Caco-2 (cell line): ENCODE data around the gene LYZL1. TPM values are rescaled to one million over a fixed set of nuclear protein-coding genes. Genes with fewer than 3 reads are reported as not detected.

Experiments
- BruUV-seq: library from RNA; stranded (reverse); fragments of 400-500 nt; replicated peaks from 2 replicates; lab custom pipeline; 2021; lab: Mats Ljungman, UMichigan
- CTCF ChIA-PET: fragments of 300-600 bp; sonication (Branson Sonifier 250); formaldehyde crosslinking; loops from one replicate; lab custom pipeline; 2022; ENCODE audit warnings: antibody characterized with exemption; lab: Charles Lee
- POLR2A ChIA-PET: fragments of 300-600 bp; sonication (Branson Sonifier 250); formaldehyde crosslinking; loops from one replicate; lab custom pipeline; 2022; ENCODE audit warnings: antibody characterized with exemption; lab: Charles Lee
- DNase-seq, 2 experiments: peaks; one replicate each; pipeline versions ENCODE4 v3.0.0 to v3.0.0-alpha.2; 2020 to 2022
- H3K27me3 ChIP-seq: replicated peaks from 2 replicates; pipeline ENCODE4 v1.6.0; 2011; ENCODE audit warnings: low read length; ENCODE audit not compliant: control insufficient read depth, insufficient read depth
- H3K36me3 ChIP-seq: 2 replicates; pipeline ENCODE4 v1.5.1; 2011; ENCODE audit warnings: low read length; ENCODE audit not compliant: control insufficient read depth, insufficient read depth
- H3K4me1 ChIP-seq: fragments of 250-450 bp; sonication (Bioruptor Pico); 2 replicates; pipeline ENCODE4 v1.5.1; 2020; ENCODE audit warnings: mild to moderate bottlenecking
- H3K4me3 ChIP-seq: 2 replicates; pipeline ENCODE4 v1.5.1; 2011; ENCODE audit warnings: low read depth, mild to moderate bottlenecking, control low read depth, low read length
- H3K9me3 ChIP-seq: fragments of 250-450 bp; sonication (Bioruptor Pico); 2 replicates; pipeline ENCODE4 v1.5.1; 2020; ENCODE audit warnings: mild to moderate bottlenecking, moderate library complexity
- H3K27ac Mint-ChIP-seq: one replicate; pipeline ENCODE4 v1.8.0; 2022; ENCODE audit warnings: mixed read lengths; ENCODE audit not compliant: unreplicated experiment
- H3K27me3 Mint-ChIP-seq: one replicate; pipeline ENCODE4 v1.8.0; 2022; ENCODE audit warnings: mixed read lengths; ENCODE audit not compliant: insufficient read depth, unreplicated experiment
- H3K36me3 Mint-ChIP-seq: one replicate; pipeline ENCODE4 v1.8.0; 2022; ENCODE audit warnings: mild to moderate bottlenecking, mixed read lengths; ENCODE audit not compliant: insufficient read depth, unreplicated experiment
- H3K4me1 Mint-ChIP-seq: one replicate; pipeline ENCODE4 v1.8.0; 2022; ENCODE audit warnings: low read depth, mixed read lengths; ENCODE audit not compliant: unreplicated experiment
- H3K4me3 Mint-ChIP-seq: one replicate; pipeline ENCODE4 v1.8.0; 2022; ENCODE audit warnings: mild to moderate bottlenecking, moderate library complexity, mixed read lengths; ENCODE audit not compliant: unreplicated experiment
- H3K9me3 Mint-ChIP-seq: one replicate; pipeline ENCODE4 v1.8.0; 2022; ENCODE audit warnings: mixed read lengths; ENCODE audit not compliant: unreplicated experiment
- CTCF ChIP-seq, 2 experiments: fragments of 200-600 bp in 1 of 2; IDR thresholded peaks; 1 replicate in 1 of 2; 2 replicates in 1 of 2; pipeline versions ENCODE4 v1.5.1 to v1.8.0; 2011 to 2022; ENCODE audit warnings: antibody characterized with exemption in 1 of 2, control low read depth in 1 of 2, inconsistent platforms in 1 of 2, low read depth in 1 of 2, low read length in 1 of 2, mild to moderate bottlenecking in 1 of 2, moderate library complexity in 1 of 2; ENCODE audit not compliant: insufficient read depth in 1 of 2, severe bottlenecking in 1 of 2, unreplicated experiment in 1 of 2
- intact Hi-C: fragments of 100-400 bp; cut with micrococcal nuclease; formaldehyde crosslinking; loops from one replicate; pipeline ENCODE4 v1.10.0; 2022; ENCODE audit not compliant: unreplicated experiment
- total RNA-seq: library from RNA; stranded (reverse); gene quantifications from 2 replicates; pipeline ENCODE4 v1.2.3, GENCODE V29; 2022

Gene LYZL1
- total RNA-seq, 1 experiment from 2014 or later: not detected

DNA sequence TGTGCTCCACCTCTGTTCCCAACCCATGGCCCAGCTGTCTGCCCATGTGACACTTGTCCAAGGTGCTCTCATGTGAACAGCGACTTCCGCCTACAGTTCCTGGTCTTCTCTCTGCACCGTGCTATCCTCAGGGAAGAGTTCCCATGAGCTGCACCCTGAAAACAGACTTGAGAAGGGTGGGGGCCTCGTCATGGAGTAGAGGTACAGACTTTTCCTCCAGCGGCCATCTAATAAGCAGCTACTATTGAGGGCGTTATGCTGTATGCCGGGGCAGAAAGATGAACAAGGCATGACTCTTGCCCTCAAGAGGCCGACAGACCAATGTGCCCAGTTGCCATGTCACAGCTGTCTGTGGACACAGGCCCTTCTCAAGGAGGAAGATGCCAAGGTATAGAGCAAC is 25.4 kb upstream of the LYZL1 start:
- POLR2A ChIA-PET: no interaction called here
- no peaks in the 10 kb centered on the region for H3K36me3 Mint-ChIP-seq
- H3K9me3 ChIP-seq: no peaks in the 10 kb centered on the region
- H3K9me3 Mint-ChIP-seq: peaks cover 24% of the 10 kb centered on the region
- H3K27me3 ChIP-seq: no peaks in the 10 kb centered on the region
- H3K36me3 ChIP-seq: no peaks in the 10 kb centered on the region
- no peak overlapping the region for H3K27ac Mint-ChIP-seq
- no peaks in the 10 kb centered on the region for H3K27me3 Mint-ChIP-seq
- intact Hi-C loops: no loop called here
- no peak for TF ChIP-seq CTCF (IDR thresholded peaks at IDR 0.05; ENCODE audit: insufficient read depth in 1 of 2, low read depth in 1 of 2, low read length in 1 of 2, severe bottlenecking in 1 of 2, unreplicated experiment in 1 of 2)
- H3K4me3 Mint-ChIP-seq: no peak overlapping the region
- H3K4me1 Mint-ChIP-seq: peaks cover under 1% of the 10 kb centered on the region
- H3K4me3 ChIP-seq: no peak overlapping the region
- CTCF ChIA-PET: interaction anchor here (0.6 kb wide), 1 partner anchor 29 kb away, joined by 4 read pairs; no protein-coding TSS in a partner anchor
- no TSS peak for BruUV-seq
- no peak for DNase-seq
- peaks cover 6% of the 10 kb centered on the region; the same call in 1 of the 2 replicates for H3K4me1 ChIP-seq

DNA sequence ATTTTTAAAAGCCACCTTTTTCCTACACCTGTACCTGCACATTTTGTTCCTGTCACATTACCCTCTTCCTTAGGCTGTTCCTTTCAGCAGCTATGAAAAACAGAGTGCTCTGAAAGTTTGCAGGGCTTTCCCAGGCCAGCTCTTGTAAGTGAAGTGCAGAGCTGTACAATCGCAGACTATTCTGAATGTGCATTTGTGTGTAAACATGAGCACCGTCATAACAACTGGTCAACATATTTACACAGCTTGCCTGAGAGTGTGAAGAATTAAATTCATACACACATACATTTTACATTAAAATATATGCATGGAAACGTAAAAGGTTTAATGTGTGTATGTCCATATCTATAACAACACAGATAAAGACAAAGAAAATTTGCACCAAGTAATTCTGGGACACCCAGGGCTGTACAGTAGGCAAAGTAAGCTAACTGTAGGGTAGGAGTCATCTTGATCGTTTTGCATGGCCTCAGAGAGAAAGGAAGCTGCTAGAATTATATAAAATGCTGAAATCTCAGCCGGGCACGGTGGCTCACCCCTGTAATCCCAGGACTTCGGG is 23.6 kb upstream of the LYZL1 start:
- Histone ChIP-seq H3K9me3 (no peaks in the 10 kb centered on the region), H3K27me3 (no peaks in the 10 kb centered on the region), H3K4me3 (no peak overlapping the region), H3K4me1 (no peaks in the 10 kb centered on the region), H3K36me3 (no peaks in the 10 kb centered on the region)
- no peak for DNase-seq
- ChIA-PET CTCF (interaction anchor here (1.3 kb wide), 1 partner anchor 11 kb away, joined by 8 read pairs; no protein-coding TSS in a partner anchor), POLR2A (no interaction called here)
- TF ChIP-seq CTCF (IDR thresholded peaks at IDR 0.05; ENCODE audit: insufficient read depth in 1 of 2, low read depth in 1 of 2, low read length in 1 of 2, severe bottlenecking in 1 of 2, unreplicated experiment in 1 of 2): no peak
- H3K4me3 Mint-ChIP-seq: no peak overlapping the region
- BruUV-seq: no TSS peak
- H3K27ac Mint-ChIP-seq: no peak overlapping the region
- H3K9me3 Mint-ChIP-seq: peaks cover 28% of the 10 kb centered on the region
- no peaks in the 10 kb centered on the region for H3K36me3 Mint-ChIP-seq
- no peaks in the 10 kb centered on the region for H3K4me1 Mint-ChIP-seq
- intact Hi-C loops: no loop called here
- no peaks in the 10 kb centered on the region for H3K27me3 Mint-ChIP-seq

GRCh38 chr10:29266641-29267040 is 22.2 kb upstream of the LYZL1 start:
- intact Hi-C loops: no loop called here
- H3K9me3 Mint-ChIP-seq: peaks cover 29% of the 10 kb centered on the region
- BruUV-seq: no TSS peak
- no peak overlapping the region for H3K27ac Mint-ChIP-seq
- Histone ChIP-seq H3K4me3 (no peak overlapping the region), H3K4me1 (no peaks in the 10 kb centered on the region), H3K27me3 (no peaks in the 10 kb centered on the region), H3K36me3 (no peaks in the 10 kb centered on the region), H3K9me3 (no peaks in the 10 kb centered on the region)
- POLR2A ChIA-PET: no interaction called here
- no peak for DNase-seq
- no peak overlapping the region for H3K4me3 Mint-ChIP-seq
- H3K27me3 Mint-ChIP-seq: no peaks in the 10 kb centered on the region
- CTCF ChIA-PET: no interaction called here
- H3K4me1 Mint-ChIP-seq: no peaks in the 10 kb centered on the region
- no peak for TF ChIP-seq CTCF (IDR thresholded peaks at IDR 0.05; ENCODE audit: insufficient read depth in 1 of 2, low read depth in 1 of 2, low read length in 1 of 2, severe bottlenecking in 1 of 2, unreplicated experiment in 1 of 2)
- H3K36me3 Mint-ChIP-seq: no peaks in the 10 kb centered on the region
